ENCODE measurements around the gene CCNB2. TPM values are rescaled to one million over a fixed set of nuclear protein-coding genes. Genes with fewer than 3 reads are reported as not detected.
"Not testable (repeated sequence)": the region's sequence is repeated elsewhere in the genome, so short reads cannot be mapped to it uniquely, and the experiment has no call there.

The CCNB2 gene
- total RNA-seq, 2 experiments from 2014 or later: 74.7 to 76.0 TPM

DNA sequence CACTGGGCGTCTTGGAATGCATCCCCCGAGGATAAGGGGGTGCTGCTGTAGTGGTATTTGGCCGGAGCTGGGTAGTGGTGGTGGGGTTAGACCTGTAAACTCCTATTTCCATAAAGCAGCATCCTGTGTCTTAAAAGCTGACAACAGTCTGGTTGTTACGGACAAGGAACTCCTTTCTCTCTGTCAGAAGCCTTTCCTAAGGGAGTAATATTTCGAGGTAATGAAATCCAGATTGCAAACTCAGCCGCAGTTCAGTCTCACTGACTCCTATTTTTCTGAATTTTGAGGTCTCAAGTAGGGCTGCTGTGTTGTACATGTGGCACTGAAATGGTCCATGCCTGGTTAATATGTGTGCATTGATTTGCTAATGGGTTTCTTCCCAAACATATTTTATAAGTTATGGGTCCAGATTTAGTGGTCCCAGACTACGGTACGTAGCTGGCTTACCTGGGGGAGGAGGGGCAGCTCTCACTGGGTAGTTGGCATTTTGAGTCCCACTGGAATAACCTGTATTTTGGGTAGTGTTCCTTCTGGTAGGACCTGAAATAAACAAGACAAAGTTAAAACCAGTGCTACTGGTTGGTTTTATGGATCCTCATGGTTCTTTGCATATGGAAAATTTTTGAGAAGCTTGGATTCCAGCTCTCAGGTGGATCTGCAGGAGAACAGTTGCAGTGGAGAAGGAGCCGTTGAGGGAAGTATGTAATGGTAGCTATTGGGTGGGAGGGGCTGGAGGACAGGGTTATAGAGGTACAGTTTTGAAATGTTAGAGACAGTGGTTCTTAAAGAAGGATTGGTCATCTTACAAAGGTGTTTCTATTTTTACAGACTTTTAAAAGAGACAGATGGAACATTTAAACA lies 53.1 kb downstream of the CCNB2 start:
- H3K27ac Mint-ChIP-seq: no peak overlapping the region
- ChIA-PET POLR2A (no interaction called here), CTCF (no interaction called here)
- DNase-seq: no peak
- no peaks in the 10 kb centered on the region for H3K9me3 Mint-ChIP-seq
- H3K4me3 Mint-ChIP-seq: no peak overlapping the region
- no peaks in the 10 kb centered on the region for H3K36me3 Mint-ChIP-seq
- no peaks in the 10 kb centered on the region for H3K27me3 Mint-ChIP-seq
- no peaks in the 10 kb centered on the region for H3K4me1 Mint-ChIP-seq (ENCODE audit: low read depth)
- intact Hi-C loops (cut with micrococcal nuclease): no loop called here

DNA sequence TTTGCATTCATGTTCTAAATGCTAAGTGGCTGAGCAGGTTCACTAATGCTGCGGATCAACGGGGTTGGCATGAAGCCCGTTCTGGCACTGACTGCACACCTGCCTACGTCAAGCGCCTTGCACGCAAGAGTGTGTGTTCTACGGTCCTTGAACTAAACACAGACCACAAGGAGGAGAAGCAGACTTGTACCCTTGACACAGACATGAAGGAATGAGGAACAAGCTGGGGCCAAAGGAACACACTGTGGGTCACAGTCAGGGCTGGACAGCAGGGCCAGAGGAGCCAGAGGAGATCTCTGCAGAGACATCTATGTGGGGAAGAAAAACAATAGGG lies 53.7 kb downstream of the CCNB2 start:
- H3K36me3 Mint-ChIP-seq: no peaks in the 10 kb centered on the region
- no peak overlapping the region for H3K27ac Mint-ChIP-seq
- ChIA-PET CTCF (no interaction called here), POLR2A (no interaction called here)
- H3K9me3 Mint-ChIP-seq: no peaks in the 10 kb centered on the region
- H3K27me3 Mint-ChIP-seq: no peaks in the 10 kb centered on the region
- H3K4me1 Mint-ChIP-seq (ENCODE audit: low read depth): no peaks in the 10 kb centered on the region
- DNase-seq: no peak
- intact Hi-C loops (cut with micrococcal nuclease): no loop called here
- no peak overlapping the region for H3K4me3 Mint-ChIP-seq

DNA sequence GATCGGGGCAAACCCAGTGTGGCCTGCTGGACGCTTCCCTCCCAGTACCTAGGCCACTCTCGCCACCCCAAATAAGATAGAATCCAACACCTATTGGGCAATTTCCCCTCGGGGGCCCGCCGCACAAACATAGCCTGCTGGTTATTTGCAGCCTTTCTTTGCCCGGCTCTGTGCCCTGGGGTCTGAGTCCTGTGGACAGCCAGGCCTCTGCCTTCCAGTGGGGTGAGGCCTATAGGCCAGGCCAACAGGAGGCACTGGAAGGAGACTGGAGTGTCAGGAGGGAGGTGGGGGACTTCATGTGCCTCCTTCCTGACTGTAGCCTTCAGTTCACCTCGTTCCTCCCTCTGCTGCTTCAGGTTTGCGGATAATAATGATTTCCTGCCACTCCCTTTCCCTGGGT lies 54.3 kb downstream of the CCNB2 start:
- POLR2A ChIA-PET: no interaction called here
- Mint-ChIP-seq H3K27ac (no peak overlapping the region), H3K4me3 (no peak overlapping the region), H3K4me1 (ENCODE audit: low read depth) (no peaks in the 10 kb centered on the region), H3K9me3 (no peaks in the 10 kb centered on the region), H3K36me3 (no peaks in the 10 kb centered on the region), H3K27me3 (no peaks in the 10 kb centered on the region)
- CTCF ChIA-PET: no interaction called here
- DNase-seq: no peak
- intact Hi-C loops (cut with micrococcal nuclease): no loop called here

DNA sequence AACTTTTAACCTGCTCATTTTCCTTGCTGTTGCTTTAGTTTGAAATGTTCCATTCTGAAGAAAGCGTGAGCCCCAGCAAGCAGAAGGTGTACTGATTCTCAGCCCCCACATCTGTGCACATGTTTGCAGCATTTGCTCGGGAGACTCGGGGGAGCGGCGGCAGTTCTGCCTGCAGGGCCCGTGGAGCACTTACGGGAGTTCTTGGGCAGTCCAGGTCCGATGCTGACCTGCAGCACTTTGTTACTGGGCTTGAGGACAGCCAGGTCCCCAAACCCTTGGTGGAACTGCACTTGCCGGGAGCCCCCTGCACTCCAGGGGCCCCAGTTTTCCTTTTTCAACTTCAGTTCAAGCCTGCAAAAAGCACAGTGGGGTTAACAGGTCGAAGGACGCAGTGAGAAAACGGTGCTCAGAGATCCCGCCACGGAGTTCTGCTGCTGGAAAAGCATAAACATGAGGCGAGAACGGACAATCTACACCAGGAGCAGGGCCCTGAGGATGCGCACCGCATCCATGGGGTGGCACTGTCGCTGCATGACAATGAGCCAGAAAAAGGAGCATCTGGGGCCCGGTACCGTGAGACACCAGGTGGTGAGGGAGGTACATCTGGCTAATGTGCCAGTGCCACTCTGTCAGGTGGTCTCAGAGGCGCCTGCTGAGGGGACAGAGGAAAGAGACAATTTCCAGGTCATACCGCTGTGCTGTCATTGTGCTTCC lies 56.1 kb downstream of the CCNB2 start:
- H3K27me3 Mint-ChIP-seq: no peaks in the 10 kb centered on the region

DNA sequence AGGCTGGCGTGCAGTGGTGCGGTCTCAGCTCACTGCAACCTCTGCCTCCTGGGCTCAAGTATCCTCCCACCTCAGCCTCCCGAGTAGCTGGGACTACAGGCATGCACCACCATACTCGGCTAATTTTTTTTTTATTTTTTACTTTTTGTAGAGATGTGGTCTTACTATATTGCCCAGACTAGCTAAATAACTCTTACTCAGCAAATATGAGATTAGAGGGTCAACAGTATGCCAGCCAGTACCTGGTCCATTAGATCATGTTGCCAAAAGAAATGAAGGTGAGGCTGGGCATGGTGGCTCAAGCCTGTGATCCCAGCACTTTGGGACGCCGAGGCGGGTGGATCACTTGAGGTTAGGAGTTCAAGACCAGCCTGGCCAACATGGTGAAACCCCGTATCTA lies 57.1 kb downstream of the CCNB2 start:
- H3K4me1 Mint-ChIP-seq (ENCODE audit: low read depth); H3K27me3 Mint-ChIP-seq; POLR2A ChIA-PET; H3K9me3 Mint-ChIP-seq; H3K27ac Mint-ChIP-seq; intact Hi-C loops (cut with micrococcal nuclease); H3K36me3 Mint-ChIP-seq; DNase-seq; H3K4me3 Mint-ChIP-seq: not testable (repeated sequence)
- CTCF ChIA-PET: interaction anchor here (0.6 to 1.5 kb wide), 7 partner anchors 13 to 367 kb away, joined by 3 to 7 read pairs (median 4); no protein-coding TSS in a partner anchor

More for the DNA sequence above, 56.1 kb downstream of the CCNB2 start:
- Mint-ChIP-seq H3K36me3 (no peaks in the 10 kb centered on the region), H3K9me3 (no peaks in the 10 kb centered on the region), H3K4me1 (ENCODE audit: low read depth) (no peaks in the 10 kb centered on the region), H3K27ac (no peak overlapping the region), H3K4me3 (no peak overlapping the region)
- CTCF ChIA-PET: interaction anchor here (0.9 to 1.5 kb wide), 5 partner anchors 14 to 368 kb away, joined by 4 to 7 read pairs (median 5); no protein-coding TSS in a partner anchor
- POLR2A ChIA-PET: no interaction called here
- DNase-seq: peak; percentile 33
- intact Hi-C loops (cut with micrococcal nuclease): no loop called here

DNA sequence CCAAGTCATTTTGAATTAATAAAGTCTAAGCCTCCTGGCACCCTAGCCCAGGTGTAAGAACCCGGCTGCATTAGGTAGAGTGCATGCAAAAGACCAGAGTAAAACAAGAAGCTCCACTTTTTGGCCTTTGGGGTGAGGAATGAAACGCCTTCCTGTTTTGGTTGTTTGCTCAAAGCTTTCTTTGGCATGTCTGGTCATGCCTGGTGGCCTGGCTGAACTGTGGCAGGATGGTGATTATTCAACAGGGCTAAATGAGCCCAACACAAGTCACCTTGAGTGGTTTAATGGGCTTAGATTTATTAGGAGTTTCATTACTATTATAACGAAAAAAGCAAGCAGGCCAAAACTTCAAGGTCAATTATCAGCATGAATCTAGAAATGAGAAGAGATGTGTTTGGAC lies 60.8 kb downstream of the CCNB2 start:
- Mint-ChIP-seq H3K4me1 (ENCODE audit: low read depth) (peaks cover 5% of the 10 kb centered on the region), H3K27me3 (no peaks in the 10 kb centered on the region), H3K9me3 (no peaks in the 10 kb centered on the region), H3K36me3 (no peaks in the 10 kb centered on the region), H3K27ac (no peak overlapping the region), H3K4me3 (no peak overlapping the region)
- POLR2A ChIA-PET: no interaction called here
- no peak for DNase-seq
- intact Hi-C loops (cut with micrococcal nuclease): no loop called here
- CTCF ChIA-PET: interaction anchor here (1.1 to 1.8 kb wide), 3 partner anchors 9 to 367 kb away, joined by 3 to 8 read pairs (median 5); no protein-coding TSS in a partner anchor

DNA sequence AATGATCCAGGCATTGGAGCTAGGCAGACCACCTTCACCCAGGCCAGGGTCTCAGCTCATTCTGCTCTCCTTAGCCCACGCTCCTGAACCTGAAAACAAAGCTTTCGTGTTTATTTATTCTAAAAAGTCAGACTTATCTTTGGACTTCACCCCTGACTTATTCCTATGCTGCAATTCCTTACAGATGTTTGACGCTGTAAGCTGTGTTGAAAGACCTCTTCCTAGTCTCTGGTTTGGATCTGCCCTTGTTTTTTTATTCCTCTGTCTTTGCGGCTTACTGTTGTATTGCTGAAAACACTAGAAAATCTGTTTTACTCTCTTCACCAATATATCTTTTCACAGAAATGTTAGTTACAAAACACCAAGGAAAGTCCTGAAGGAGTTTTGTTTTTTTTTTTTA lies 61.2 kb downstream of the CCNB2 start:
- no peaks in the 10 kb centered on the region for H3K27me3 Mint-ChIP-seq
- H3K36me3 Mint-ChIP-seq: no peaks in the 10 kb centered on the region
- intact Hi-C loops (cut with micrococcal nuclease): no loop called here
- H3K4me3 Mint-ChIP-seq: no peak overlapping the region
- no peak overlapping the region for H3K27ac Mint-ChIP-seq
- peaks cover 5% of the 10 kb centered on the region for H3K4me1 Mint-ChIP-seq (ENCODE audit: low read depth)
- DNase-seq: no peak
- CTCF ChIA-PET: interaction anchor here (1.0 to 1.8 kb wide), 4 partner anchors 9 to 367 kb away, joined by 3 to 8 read pairs (median 4); no protein-coding TSS in a partner anchor
- no peaks in the 10 kb centered on the region for H3K9me3 Mint-ChIP-seq
- POLR2A ChIA-PET: no interaction called here

DNA sequence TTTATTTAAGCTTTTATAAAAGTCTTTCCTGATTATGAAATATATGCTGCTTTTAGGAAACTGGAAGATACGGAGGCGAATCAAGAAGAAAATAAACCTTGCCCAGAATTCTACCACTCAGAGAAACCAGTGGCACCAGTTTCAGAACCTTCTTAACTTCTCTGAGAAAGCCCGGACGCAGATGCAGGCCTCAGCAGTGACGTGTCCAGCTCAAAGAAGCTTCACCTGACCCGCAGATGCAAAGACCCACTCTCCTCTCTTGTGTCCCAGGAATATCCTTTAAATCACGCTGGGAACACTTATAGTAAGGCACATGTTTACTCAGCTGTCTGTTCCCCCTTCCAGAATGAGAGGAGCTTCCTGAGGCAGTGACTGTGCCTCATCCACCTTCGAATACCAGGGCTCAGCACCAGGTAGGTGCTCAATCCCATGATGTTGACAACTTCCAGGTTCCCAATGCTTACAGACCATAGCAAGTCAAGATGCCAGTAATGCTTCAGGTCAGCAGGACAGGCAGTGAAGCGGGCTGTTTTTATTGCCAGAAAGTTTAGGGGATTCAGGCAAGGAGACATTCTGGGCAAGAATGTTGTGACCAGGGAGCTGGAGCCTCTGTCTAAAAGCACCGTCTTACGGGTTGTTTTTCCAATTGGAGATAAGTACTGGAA lies 61.8 kb downstream of the CCNB2 start:
- no peaks in the 10 kb centered on the region for H3K27me3 Mint-ChIP-seq
- no peak overlapping the region for H3K4me3 Mint-ChIP-seq
- ChIA-PET POLR2A (no interaction called here), CTCF (interaction anchor here (1.0 to 1.8 kb wide), 4 partner anchors 8 to 366 kb away, joined by 3 to 8 read pairs (median 4); no protein-coding TSS in a partner anchor)
- H3K36me3 Mint-ChIP-seq: no peaks in the 10 kb centered on the region
- intact Hi-C loops (cut with micrococcal nuclease): no loop called here
- no peak for DNase-seq
- H3K4me1 Mint-ChIP-seq (ENCODE audit: low read depth): peaks cover 5% of the 10 kb centered on the region
- no peaks in the 10 kb centered on the region for H3K9me3 Mint-ChIP-seq
- H3K27ac Mint-ChIP-seq: no peak overlapping the region

DNA sequence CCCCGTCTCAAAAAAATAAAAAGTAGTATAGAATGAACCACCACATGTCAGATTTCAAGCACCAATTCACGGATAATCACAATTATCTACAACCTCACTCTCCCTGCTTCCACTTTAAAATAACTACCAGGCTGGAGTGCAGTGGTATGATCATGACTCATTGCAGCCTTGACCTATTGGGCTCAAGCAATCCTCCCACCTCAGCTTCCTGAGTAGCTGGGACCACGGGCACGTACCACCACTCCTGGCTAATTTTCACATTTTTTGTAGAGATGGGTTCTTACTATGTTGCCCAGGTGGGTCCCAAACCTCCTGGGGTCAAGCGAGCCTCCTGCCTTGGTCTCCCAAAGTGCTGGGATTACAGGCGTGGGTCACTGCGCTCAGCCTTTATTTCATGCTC lies 63.6 kb downstream of the CCNB2 start:
- no peaks in the 10 kb centered on the region for H3K36me3 Mint-ChIP-seq
- no peak for DNase-seq
- intact Hi-C loops (cut with micrococcal nuclease): no loop called here
- no peak overlapping the region for H3K27ac Mint-ChIP-seq
- CTCF ChIA-PET: no interaction called here
- POLR2A ChIA-PET: no interaction called here
- H3K4me1 Mint-ChIP-seq (ENCODE audit: low read depth): peaks cover 5% of the 10 kb centered on the region
- H3K9me3 Mint-ChIP-seq: no peaks in the 10 kb centered on the region
- H3K27me3 Mint-ChIP-seq: no peaks in the 10 kb centered on the region
- no peak overlapping the region for H3K4me3 Mint-ChIP-seq

DNA sequence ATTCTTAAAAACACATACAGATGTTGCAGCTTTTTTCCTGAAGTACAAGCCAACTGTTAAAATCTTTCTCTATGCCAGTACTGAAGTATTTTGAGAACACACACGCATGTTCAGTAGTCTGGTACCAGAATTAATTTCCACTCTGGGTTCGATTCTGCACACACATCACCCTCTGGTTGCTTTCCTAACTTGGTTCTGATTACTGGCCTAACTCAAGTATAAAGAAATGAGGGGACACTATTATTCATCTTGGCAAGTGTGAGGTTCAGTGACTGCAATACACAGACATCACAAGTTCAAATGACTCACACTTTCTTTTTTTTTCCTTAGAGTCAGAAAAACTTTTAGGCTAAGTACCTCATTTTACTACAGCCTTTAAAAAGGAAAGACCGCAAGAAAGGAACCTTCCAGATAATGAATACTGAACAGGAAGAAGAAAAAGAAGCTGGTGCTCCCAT lies 64.3 kb downstream of the CCNB2 start:
- H3K4me1 Mint-ChIP-seq (ENCODE audit: low read depth): peaks cover 5% of the 10 kb centered on the region
- POLR2A ChIA-PET: no interaction called here

DNA sequence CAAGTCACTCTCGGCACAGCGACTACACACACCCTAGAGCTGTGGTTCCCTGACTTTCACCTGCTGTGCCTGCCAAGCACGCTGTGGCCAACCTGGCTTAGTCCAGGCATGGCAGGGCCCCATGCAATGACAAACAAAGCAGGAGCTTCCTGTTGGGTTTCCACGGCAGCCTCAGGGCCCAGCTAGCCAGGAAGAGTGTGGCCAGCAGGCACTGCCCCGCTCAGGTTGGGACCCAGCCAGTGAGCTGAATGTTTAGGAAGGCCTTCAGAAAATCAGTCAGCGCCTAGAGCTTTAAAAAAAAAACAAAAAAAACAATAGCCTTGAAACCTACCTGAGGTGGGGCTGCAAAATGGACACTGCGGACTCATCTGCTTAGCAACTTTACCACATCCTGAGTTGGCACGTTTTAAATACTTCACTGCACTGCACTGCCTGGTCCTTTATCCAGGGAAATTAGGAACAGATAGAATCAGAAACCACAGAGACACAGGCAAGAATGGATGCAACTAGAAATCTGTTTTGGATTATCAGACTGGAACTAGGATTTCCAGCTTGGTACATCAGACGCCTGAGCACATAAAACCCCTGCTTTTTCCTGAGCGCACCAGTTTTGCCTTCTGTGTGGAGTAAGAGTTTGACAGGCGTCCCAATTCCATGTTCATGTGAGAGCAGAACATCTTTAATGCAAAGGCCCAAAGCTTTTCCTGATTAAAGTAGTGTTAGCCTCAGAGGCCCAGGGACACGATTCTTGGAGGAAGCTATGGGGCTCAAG lies 65.5 kb downstream of the CCNB2 start:
- H3K4me3 Mint-ChIP-seq: no peak overlapping the region
- H3K27ac Mint-ChIP-seq: no peak overlapping the region
- POLR2A ChIA-PET: no interaction called here
- peaks cover 3% of the 10 kb centered on the region for H3K27me3 Mint-ChIP-seq
- no peaks in the 10 kb centered on the region for H3K36me3 Mint-ChIP-seq
- H3K9me3 Mint-ChIP-seq: peaks cover 2% of the 10 kb centered on the region
- intact Hi-C loops (cut with micrococcal nuclease): no loop called here
- peaks cover 9% of the 10 kb centered on the region for H3K4me1 Mint-ChIP-seq (ENCODE audit: low read depth)
- DNase-seq: no peak
- CTCF ChIA-PET: interaction anchor here (0.6 kb wide), 1 partner anchor 130 kb away, joined by 3 read pairs; no protein-coding TSS in a partner anchor

More for the DNA sequence above, 64.3 kb downstream of the CCNB2 start:
- Mint-ChIP-seq H3K27me3 (peaks cover 1% of the 10 kb centered on the region), H3K9me3 (peaks cover 2% of the 10 kb centered on the region), H3K36me3 (no peaks in the 10 kb centered on the region), H3K27ac (no peak overlapping the region), H3K4me3 (no peak overlapping the region)
- CTCF ChIA-PET: no interaction called here
- no peak for DNase-seq
- intact Hi-C loops (cut with micrococcal nuclease): no loop called here

DNA sequence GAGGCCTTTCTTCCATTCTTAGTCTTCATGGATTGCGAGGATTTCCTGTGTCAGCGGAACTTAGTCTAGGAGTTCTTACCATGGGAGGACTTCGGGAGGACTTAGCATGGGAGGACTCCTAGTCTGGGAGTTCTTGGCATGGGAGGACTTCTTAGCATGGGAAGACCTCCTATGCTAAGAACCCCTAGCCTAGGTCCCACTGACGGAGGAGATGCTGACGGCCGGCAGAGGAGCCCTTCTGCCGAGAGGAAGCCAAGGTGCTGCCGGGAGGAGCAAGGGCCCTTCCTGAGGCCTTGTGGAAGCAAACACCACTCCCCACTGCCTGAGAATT lies 66.1 kb downstream of the CCNB2 start:
- peaks cover 9% of the 10 kb centered on the region for H3K4me1 Mint-ChIP-seq (ENCODE audit: low read depth)
- no peak overlapping the region for H3K4me3 Mint-ChIP-seq
- DNase-seq: no peak
- ChIA-PET POLR2A (no interaction called here), CTCF (no interaction called here)
- H3K36me3 Mint-ChIP-seq: no peaks in the 10 kb centered on the region
- no peak overlapping the region for H3K27ac Mint-ChIP-seq
- intact Hi-C loops (cut with micrococcal nuclease): no loop called here
- peaks cover 2% of the 10 kb centered on the region for H3K9me3 Mint-ChIP-seq
- peaks cover 5% of the 10 kb centered on the region for H3K27me3 Mint-ChIP-seq

Measured in activated CD4-positive, alpha-beta memory T cell treated with anti-CD3 and anti-CD28 coated beads for 36 hours (primary cell).